ENCODE measurements around the gene CLIP4. TPM values are rescaled to one million over a fixed set of nuclear protein-coding genes. Genes with fewer than 3 reads are reported as not detected.
A peak's percentile ranks its signal among the peaks of the same experiment; 100 is the strongest.
"Not testable (repeated sequence)": the region's sequence is repeated elsewhere in the genome, so short reads cannot be mapped to it uniquely, and the experiment has no call there.

CLIP4 gene
- total and polyA plus RNA-seq, 5 donors = 27.9 to 82.7 (median 71.2) TPM

DNA sequence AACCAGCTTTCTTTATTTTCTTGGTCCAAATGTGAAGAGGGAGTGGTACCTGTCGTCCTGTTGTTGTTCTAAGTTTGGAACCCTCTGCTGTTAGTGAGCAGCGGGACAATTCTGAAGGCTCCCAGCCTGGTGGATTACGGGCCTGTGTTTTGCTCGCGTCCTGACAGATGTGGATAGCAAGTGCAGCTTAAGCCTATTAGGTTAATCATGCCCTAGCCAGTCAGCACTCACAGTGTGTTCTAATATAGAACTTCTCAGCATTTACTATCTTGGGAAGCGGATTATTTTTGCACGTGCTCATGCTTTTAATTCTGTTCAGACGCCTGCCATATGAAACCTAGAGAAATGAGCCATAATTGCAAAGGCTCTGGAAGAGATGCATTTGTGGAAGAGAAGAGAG is 40.8 kb upstream of the CLIP4 start, which contains the start of gene PCARE:
Gene PCARE, minus strand, starts transcription at position 113 of the 400 bp plus-strand sequence. CDS start 262 bp downstream, outside the sequence.
- Histone ChIP-seq H3K4me1 (ENCODE audit: control insufficient read depth, insufficient read depth, low read length) (no peaks in the 10 kb centered on the region), H3K27me3 (ENCODE audit: control insufficient read depth, insufficient read depth) (no peaks in the 10 kb centered on the region), H3K4me3 (ENCODE audit: low read length) (no peak within 1 kb of the TSS), H3K27ac (ENCODE audit: low read length) (peak within 1 kb of the TSS; percentile 72), H3K9me3 (ENCODE audit: control insufficient read depth, low read length) (no peaks in the 10 kb centered on the region)
- 64% methylated on average over 8 of the region's 8 CpGs for WGBS
- ATAC-seq (peak; percentile 53 to 57), DNase-seq (no peak)
- intact Hi-C loops (cut with DNase I) = no loop called here

GRCh38 chr2:29075894-29076705 is 39.1 kb upstream of the CLIP4 start:
- Histone ChIP-seq H3K27ac (ENCODE audit: low read length) (no peak overlapping the region), H3K9me3 (ENCODE audit: control insufficient read depth, low read length) (peaks cover 2% of the 10 kb centered on the region), H3K27me3 (ENCODE audit: control insufficient read depth, insufficient read depth) (no peaks in the 10 kb centered on the region), H3K4me3 (ENCODE audit: low read length) (no peak overlapping the region), H3K4me1 (ENCODE audit: control insufficient read depth, insufficient read depth, low read length) (no peaks in the 10 kb centered on the region)
- intact Hi-C loops (cut with DNase I) = no loop called here
- no peak for DNase-seq
- ATAC-seq = peak in 1 of 2 donors; percentile 29
- WGBS = 56% methylated on average over 14 of the region's 14 CpGs

DNA sequence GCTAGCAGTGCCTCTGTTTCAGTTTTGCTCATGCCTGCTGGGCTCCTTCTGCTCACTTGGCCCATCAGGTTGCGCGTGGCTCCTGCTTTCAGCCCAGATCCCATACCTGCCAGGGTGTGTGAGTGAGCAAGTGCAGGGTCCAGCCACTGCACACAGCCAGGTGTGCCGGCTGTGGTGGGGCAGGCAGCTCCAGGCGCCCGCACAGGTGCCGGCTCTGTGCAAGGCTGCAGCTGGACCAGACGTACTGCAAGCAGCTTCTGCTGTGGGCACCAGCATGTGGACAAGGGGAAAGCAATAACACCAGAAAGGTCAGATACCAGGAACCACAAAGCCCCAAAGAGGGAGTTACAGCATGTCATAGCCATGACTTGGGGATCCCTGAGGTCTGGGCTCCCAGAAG is 35.3 kb upstream of the CLIP4 start:
- ATAC-seq (no peak), DNase-seq (no peak)
- intact Hi-C loops (cut with DNase I) = no loop called here
- Histone ChIP-seq H3K4me1 (ENCODE audit: control insufficient read depth, insufficient read depth, low read length) (no peaks in the 10 kb centered on the region), H3K27ac (ENCODE audit: low read length) (no peak overlapping the region), H3K4me3 (ENCODE audit: low read length) (no peak overlapping the region), H3K27me3 (ENCODE audit: control insufficient read depth, insufficient read depth) (no peaks in the 10 kb centered on the region), H3K9me3 (ENCODE audit: control insufficient read depth, low read length) (peaks cover 2% of the 10 kb centered on the region)
- WGBS = 97% methylated on average over 7 of the region's 7 CpGs

- intact Hi-C loops (cut with DNase I) = no loop called here
- no peaks in the 10 kb centered on the region for H3K4me1 ChIP-seq (ENCODE audit: control insufficient read depth, insufficient read depth, low read length)
- DNase-seq (no peak), ATAC-seq (peak; percentile 14 to 34)
- 86% methylated on average over 12 of the region's 12 CpGs for WGBS
- no peaks in the 10 kb centered on the region for H3K27me3 ChIP-seq (ENCODE audit: control insufficient read depth, insufficient read depth)
- H3K4me3 ChIP-seq (ENCODE audit: low read length) = no peak overlapping the region
- no peak overlapping the region for H3K27ac ChIP-seq (ENCODE audit: low read length)
- H3K9me3 ChIP-seq (ENCODE audit: control insufficient read depth, low read length) = peaks cover 2% of the 10 kb centered on the region
Measured at GRCh38 chr2:29080886-29081743, 34.1 kb upstream of the CLIP4 start.

- no peaks in the 10 kb centered on the region for H3K4me1 ChIP-seq (ENCODE audit: control insufficient read depth, insufficient read depth, low read length)
- no peaks in the 10 kb centered on the region for H3K27me3 ChIP-seq (ENCODE audit: control insufficient read depth, insufficient read depth)
- H3K4me3 ChIP-seq (ENCODE audit: low read length) = no peak overlapping the region
- no peak overlapping the region for H3K27ac ChIP-seq (ENCODE audit: low read length)
- H3K9me3 ChIP-seq (ENCODE audit: control insufficient read depth, low read length) = peaks cover 2% of the 10 kb centered on the region
- WGBS = 81% methylated on average over 5 of the region's 5 CpGs
- DNase-seq (no peak), ATAC-seq (no peak)
- intact Hi-C loops (cut with DNase I) = no loop called here
Measured at GRCh38 chr2:29082804-29083495, 32.3 kb upstream of the CLIP4 start.

- WGBS = 92% methylated on average over 1 of the region's 1 CpG
- intact Hi-C loops (cut with DNase I) = no loop called here
- Histone ChIP-seq H3K27ac (ENCODE audit: low read length) (no peak overlapping the region), H3K4me3 (ENCODE audit: low read length) (no peak overlapping the region), H3K27me3 (ENCODE audit: control insufficient read depth, insufficient read depth) (no peaks in the 10 kb centered on the region), H3K4me1 (ENCODE audit: control insufficient read depth, insufficient read depth, low read length) (no peaks in the 10 kb centered on the region), H3K9me3 (ENCODE audit: control insufficient read depth, low read length) (peaks cover 2% of the 10 kb centered on the region)
- ATAC-seq = no peak
- no peak for DNase-seq
Measured at GRCh38 chr2:29084554-29084953, 30.7 kb upstream of the CLIP4 start.

DNA sequence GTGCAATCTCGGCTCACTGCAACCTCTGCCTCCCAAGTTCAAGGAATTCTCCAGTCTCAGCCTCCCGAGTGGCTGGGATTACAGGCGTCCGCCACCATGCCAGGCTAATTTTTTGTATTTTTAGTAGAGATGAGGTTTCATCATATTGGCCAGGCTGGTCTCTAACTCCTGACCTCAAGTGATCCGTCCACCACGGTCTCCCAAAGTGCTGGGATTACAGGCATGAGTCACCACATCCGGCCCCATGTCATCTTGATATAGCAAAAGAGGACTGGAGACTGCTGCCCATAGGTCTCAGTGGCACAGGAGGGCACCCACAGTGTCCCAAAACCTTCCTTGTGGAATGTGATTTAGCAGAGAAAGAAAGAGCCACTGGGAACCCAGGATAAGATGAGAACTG is 24.9 kb upstream of the CLIP4 start:
- intact Hi-C loops (cut with DNase I) = not testable (repeated sequence)
- WGBS = 86% methylated on average over 7 of the region's 7 CpGs

DNA sequence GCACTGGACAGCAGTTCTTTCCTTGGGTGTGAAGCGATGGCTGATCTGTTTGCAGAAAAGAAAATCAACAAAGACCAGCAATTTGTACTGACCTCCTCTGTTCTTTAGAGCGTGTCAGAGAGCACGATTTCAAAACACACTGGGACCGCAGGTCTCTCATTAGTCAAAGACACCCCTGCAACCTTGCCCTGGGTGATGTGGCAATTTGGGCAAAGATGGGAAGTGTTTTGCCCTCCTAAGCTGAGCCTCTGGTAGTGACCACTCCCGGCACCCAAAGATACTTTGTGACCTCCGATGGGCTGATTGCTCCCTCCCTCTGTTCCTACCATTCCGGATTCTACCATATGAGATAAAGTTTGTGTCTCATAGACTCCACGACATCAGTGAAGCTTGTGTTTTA is 18.2 kb upstream of the CLIP4 start:
- intact Hi-C loops (cut with DNase I) = no loop called here
- DNase-seq (no peak), ATAC-seq (no peak)
- WGBS = 86% methylated on average over 8 of the region's 8 CpGs
- Histone ChIP-seq H3K4me3 (ENCODE audit: low read length) (no peak overlapping the region), H3K9me3 (ENCODE audit: control insufficient read depth, low read length) (no peaks in the 10 kb centered on the region), H3K27me3 (ENCODE audit: control insufficient read depth, insufficient read depth) (no peaks in the 10 kb centered on the region), H3K4me1 (ENCODE audit: control insufficient read depth, insufficient read depth, low read length) (no peaks in the 10 kb centered on the region), H3K27ac (ENCODE audit: low read length) (no peak overlapping the region)

More for the DNA sequence above, 24.9 kb upstream of the CLIP4 start:
- not testable (repeated sequence) for ATAC-seq; H3K9me3 ChIP-seq (ENCODE audit: control insufficient read depth, low read length); DNase-seq; H3K27ac ChIP-seq (ENCODE audit: low read length); H3K4me1 ChIP-seq (ENCODE audit: control insufficient read depth, insufficient read depth, low read length); H3K4me3 ChIP-seq (ENCODE audit: low read length); H3K27me3 ChIP-seq (ENCODE audit: control insufficient read depth, insufficient read depth)

GRCh38 chr2:29097569-29097968 is 17.6 kb upstream of the CLIP4 start:
- intact Hi-C loops (cut with DNase I) = no loop called here
- Histone ChIP-seq H3K27ac (ENCODE audit: low read length) (no peak overlapping the region), H3K4me1 (ENCODE audit: control insufficient read depth, insufficient read depth, low read length) (no peaks in the 10 kb centered on the region), H3K27me3 (ENCODE audit: control insufficient read depth, insufficient read depth) (no peaks in the 10 kb centered on the region), H3K4me3 (ENCODE audit: low read length) (no peak overlapping the region), H3K9me3 (ENCODE audit: control insufficient read depth, low read length) (no peaks in the 10 kb centered on the region)
- no peak for DNase-seq
- 68% methylated on average over 6 of the region's 6 CpGs for WGBS
- no peak for ATAC-seq

DNA sequence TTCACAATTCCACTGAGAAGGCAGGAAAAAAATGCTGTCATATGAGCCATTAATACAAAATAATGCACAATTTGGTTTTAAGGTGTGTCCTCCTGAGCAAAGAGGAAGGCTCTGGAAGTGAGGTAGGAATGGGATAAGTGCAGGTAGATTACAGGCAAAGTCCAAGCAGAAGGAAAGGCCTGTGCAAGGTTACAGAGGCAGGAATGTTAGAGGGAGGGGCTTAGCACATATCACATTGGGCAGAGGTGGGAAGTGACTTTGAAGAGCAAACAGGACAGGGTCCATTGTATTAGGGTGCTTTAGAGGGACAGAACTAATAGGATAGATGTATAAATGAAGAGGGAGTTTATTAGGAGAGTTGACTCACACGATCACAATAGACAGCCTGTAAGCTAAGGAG is 14.7 kb upstream of the CLIP4 start:
- H3K4me3 ChIP-seq (ENCODE audit: low read length) = no peak overlapping the region
- H3K27ac ChIP-seq (ENCODE audit: low read length) = no peak overlapping the region

DNA sequence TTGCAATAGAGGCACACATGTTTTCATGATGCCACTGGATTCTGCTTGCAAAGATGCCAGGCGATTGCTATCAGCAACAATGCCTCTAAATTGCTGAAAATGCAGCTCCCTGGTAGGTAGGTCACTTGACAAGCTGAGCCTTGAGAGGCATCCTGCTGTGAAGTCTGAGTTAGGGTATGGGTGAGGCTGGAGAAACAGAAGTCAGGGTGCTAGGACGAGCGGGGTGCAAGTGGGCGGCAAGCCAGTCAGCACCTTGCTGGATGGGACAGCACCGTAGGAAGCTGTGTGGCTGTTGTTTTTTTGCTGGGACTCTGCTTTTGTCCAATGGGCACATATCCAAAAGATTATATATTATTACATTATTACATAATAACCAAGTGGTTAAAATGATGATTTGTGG is 10.5 kb upstream of the CLIP4 start:
- Histone ChIP-seq H3K9me3 (ENCODE audit: control insufficient read depth, low read length) (no peaks in the 10 kb centered on the region), H3K27me3 (ENCODE audit: control insufficient read depth, insufficient read depth) (no peaks in the 10 kb centered on the region), H3K27ac (ENCODE audit: low read length) (no peak overlapping the region), H3K4me1 (ENCODE audit: control insufficient read depth, insufficient read depth, low read length) (no peaks in the 10 kb centered on the region), H3K4me3 (ENCODE audit: low read length) (no peak overlapping the region)
- intact Hi-C loops (cut with DNase I) = no loop called here
- DNase-seq (no peak), ATAC-seq (no peak)
- 76% methylated on average over 5 of the region's 5 CpGs for WGBS

More for the DNA sequence above, 14.7 kb upstream of the CLIP4 start:
- Histone ChIP-seq H3K27me3 (ENCODE audit: control insufficient read depth, insufficient read depth) (no peaks in the 10 kb centered on the region), H3K4me1 (ENCODE audit: control insufficient read depth, insufficient read depth, low read length) (no peaks in the 10 kb centered on the region), H3K9me3 (ENCODE audit: control insufficient read depth, low read length) (no peaks in the 10 kb centered on the region)
- no peak for DNase-seq
- no peak for ATAC-seq
- intact Hi-C loops (cut with DNase I) = no loop called here
- 84% methylated on average over 1 of the region's 1 CpG for WGBS
